Prostate gland (tissue), 2 donors: Measurements from ENCODE around the gene TEX52.

Experiments
- POLR2AphosphoS5 ChIP-seq: sonication (generic); formaldehyde crosslinking; IDR thresholded peaks from one replicate; pipeline ENCODE4 v1.6.1; 2017; ENCODE audit warnings: antibody characterized with exemption
- TF ChIP-seq, protein P1 (sequence below), 4 experiments: fragments of 200-600 bp in 2 of 4; fragments of 450-650 bp in 2 of 4; sonication (generic) in 2 of 4; IDR thresholded peaks; 1 replicate in 3 of 4; 2 replicates in 1 of 4; pipeline ENCODE4 v1.5.1; 2016 to 2019; ENCODE audit warnings: antibody characterized with exemption in 4 of 4, mild to moderate bottlenecking in 2 of 4, moderate library complexity in 2 of 4

DNA sequence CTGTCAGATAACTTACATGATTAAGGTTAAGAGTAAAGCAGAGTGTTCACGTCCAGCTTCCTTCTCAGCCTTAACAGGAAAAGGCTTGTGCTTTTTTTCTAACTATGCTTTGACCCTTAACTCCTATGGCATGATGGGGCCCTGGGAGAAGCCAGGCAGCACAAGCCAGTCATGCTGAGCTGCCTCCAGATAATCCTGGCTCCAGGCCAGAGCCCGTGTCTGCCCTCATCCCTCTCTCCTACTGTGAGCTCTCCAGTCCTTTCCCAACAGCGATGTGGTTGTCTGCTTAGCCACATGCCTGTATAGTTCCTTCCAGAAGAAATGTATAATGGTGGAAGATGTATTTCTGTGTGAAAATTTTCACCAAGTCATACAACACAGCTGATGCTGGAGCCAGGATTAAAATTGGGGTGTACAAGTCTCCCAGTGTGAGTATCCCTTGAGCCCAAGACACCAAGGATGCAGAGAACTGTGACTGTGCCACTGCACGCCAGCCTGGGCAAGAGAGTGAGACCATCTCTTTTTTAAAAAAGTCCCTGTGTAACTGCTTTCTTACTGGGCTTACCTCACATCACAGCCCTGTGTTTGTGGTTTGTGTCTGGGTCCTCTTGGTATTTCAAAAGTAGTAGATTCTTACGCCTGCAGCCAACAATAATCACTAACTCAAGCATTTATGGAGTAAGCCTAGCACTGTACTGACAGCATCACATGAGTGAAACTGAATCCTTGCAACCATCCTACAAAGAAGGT, 52.3 kb downstream of the TEX52 start:
- TF ChIP-seq, protein P1, sequence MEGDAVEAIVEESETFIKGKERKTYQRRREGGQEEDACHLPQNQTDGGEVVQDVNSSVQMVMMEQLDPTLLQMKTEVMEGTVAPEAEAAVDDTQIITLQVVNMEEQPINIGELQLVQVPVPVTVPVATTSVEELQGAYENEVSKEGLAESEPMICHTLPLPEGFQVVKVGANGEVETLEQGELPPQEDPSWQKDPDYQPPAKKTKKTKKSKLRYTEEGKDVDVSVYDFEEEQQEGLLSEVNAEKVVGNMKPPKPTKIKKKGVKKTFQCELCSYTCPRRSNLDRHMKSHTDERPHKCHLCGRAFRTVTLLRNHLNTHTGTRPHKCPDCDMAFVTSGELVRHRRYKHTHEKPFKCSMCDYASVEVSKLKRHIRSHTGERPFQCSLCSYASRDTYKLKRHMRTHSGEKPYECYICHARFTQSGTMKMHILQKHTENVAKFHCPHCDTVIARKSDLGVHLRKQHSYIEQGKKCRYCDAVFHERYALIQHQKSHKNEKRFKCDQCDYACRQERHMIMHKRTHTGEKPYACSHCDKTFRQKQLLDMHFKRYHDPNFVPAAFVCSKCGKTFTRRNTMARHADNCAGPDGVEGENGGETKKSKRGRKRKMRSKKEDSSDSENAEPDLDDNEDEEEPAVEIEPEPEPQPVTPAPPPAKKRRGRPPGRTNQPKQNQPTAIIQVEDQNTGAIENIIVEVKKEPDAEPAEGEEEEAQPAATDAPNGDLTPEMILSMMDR (IDR thresholded peaks at IDR 0.05), result no peak
- TF ChIP-seq POLR2AphosphoS5, result no peak
